Measurements from ENCODE around the gene TRA2B. TPM values are rescaled to one million over a fixed set of nuclear protein-coding genes. Genes with fewer than 3 reads are reported as not detected.

TRA2B gene
- total RNA-seq, 4 donors from 2014 or later = 134 to 216 (median 201) TPM

DNA sequence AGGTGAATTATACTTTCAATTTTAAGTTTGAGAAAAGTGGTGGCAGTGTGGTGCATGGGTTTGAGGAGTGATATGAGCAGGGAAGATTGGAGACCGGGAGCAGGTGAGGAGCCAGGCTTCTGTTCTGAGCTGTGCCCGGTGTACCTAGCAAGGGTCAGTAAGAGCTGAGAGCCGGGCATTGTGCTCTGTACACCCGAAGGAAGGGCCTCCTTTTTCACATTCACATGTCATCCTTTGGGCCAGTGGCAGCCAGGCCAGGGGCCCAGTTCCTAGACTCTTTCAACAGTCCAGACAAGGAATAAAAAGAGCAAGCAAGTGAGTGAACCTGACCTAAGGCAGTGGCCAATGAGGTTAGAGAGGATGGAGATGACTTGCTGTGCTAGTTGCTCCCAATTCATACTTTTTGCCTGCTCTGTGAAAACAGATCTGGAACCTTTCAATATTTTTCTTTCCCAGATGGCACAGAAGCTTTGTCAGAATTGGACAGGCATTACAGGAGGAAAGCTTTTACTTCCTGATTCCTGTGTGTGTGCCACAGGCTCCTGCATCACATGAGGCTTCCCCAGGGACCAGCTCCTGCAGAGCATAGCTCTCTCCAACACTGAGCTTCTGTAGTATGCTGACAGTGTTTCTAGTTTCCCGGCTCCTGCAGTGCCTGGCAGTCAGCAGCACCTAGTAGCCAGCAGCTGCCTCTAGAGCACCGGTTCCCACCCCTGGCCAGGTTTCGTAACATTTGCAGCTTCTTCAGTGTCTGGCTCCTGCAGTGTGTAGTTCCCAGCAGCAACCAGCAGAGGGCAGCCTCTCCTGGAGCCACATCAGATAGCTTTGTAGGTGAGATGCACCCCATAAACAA, 5.3 kb upstream of the TRA2B start:
- peaks cover 0 to 4% of the 10 kb centered on the region in 2 donors for H3K27me3 ChIP-seq
- peak overlapping the region in 1 of 4 donors; percentile 3 for H3K4me3 ChIP-seq
- peak; percentile 77 to 90 for DNase-seq (ENCODE audit: low spot score in 2 of 2)
- H3K36me3 ChIP-seq = no peaks in the 10 kb centered on the region
- TF ChIP-seq POLR2A (IDR thresholded peaks at IDR 0.05) (no peak), EP300 (IDR thresholded peaks at IDR 0.05) (peak in 1 of 2 donors; percentile 18)
- TF ChIP-seq, protein P1, sequence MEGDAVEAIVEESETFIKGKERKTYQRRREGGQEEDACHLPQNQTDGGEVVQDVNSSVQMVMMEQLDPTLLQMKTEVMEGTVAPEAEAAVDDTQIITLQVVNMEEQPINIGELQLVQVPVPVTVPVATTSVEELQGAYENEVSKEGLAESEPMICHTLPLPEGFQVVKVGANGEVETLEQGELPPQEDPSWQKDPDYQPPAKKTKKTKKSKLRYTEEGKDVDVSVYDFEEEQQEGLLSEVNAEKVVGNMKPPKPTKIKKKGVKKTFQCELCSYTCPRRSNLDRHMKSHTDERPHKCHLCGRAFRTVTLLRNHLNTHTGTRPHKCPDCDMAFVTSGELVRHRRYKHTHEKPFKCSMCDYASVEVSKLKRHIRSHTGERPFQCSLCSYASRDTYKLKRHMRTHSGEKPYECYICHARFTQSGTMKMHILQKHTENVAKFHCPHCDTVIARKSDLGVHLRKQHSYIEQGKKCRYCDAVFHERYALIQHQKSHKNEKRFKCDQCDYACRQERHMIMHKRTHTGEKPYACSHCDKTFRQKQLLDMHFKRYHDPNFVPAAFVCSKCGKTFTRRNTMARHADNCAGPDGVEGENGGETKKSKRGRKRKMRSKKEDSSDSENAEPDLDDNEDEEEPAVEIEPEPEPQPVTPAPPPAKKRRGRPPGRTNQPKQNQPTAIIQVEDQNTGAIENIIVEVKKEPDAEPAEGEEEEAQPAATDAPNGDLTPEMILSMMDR (IDR thresholded peaks at IDR 0.05) = peak; percentile 89 to 100 (median 98)
- H3K4me1 ChIP-seq = peaks cover 0 to 11% (median 0%) of the 10 kb centered on the region in 4 donors
- H3K9me3 ChIP-seq = no peaks in the 10 kb centered on the region
- 49 to 50% methylated on average over 7 of the region's 7 CpGs for WGBS, 2 donors
- H3K27ac ChIP-seq = peak overlapping the region in 2 of 4 donors; percentile 32 to 47

- Histone ChIP-seq H3K27ac (no peak overlapping the region), H3K27me3 (peaks cover 0 to 4% of the 10 kb centered on the region in 2 donors), H3K36me3 (no peaks in the 10 kb centered on the region), H3K4me3 (no peak overlapping the region), H3K4me1 (peaks cover 0 to 11% (median 0%) of the 10 kb centered on the region in 4 donors), H3K9me3 (no peaks in the 10 kb centered on the region)
- TF ChIP-seq, protein P1 (IDR thresholded peaks at IDR 0.05) = no peak
- TF ChIP-seq EP300 (IDR thresholded peaks at IDR 0.05) (no peak), POLR2A (IDR thresholded peaks at IDR 0.05) (no peak)
- 95 to 97% methylated on average over 3 of the region's 3 CpGs for WGBS, 2 donors
- no peak for DNase-seq (ENCODE audit: low spot score in 2 of 2)
Observed at GRCh38 chr3:185942396-185942795, 4.6 kb upstream of the TRA2B start.

GRCh38 chr3:185940951-185941350, 3.1 kb upstream of the TRA2B start:
- 74 to 77% methylated on average over 1 of the region's 1 CpG for WGBS, 2 donors

DNA sequence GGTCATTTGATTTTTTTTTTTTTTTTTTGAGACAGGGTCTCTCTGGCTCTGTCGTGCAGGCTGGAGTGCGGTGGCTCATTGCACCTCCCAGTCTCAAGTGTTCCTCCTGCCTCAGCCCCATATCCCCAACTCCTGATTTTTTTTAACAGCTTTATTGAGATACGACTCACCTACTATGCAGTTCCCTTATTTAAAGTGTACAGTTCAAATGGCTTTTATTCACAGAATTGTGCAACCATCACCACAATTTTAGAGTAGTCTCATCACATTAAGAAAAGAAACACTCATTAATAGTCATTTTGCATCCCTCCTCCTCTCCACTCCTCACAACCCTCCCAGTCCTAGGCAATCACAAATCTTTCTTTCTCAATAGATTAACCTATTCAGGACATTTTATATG, 1.9 kb upstream of the TRA2B start:
- WGBS, 2 donors = 82 to 85% methylated on average over 3 of the region's 3 CpGs
- Histone ChIP-seq H3K27me3 (no peaks in the 10 kb centered on the region), H3K4me1 (peaks cover 0 to 19% (median 4%) of the 10 kb centered on the region in 4 donors)

More at GRCh38 chr3:185940951-185941350, 3.1 kb upstream of the TRA2B start:
- peaks cover 0 to 11% (median 0%) of the 10 kb centered on the region in 4 donors for H3K4me1 ChIP-seq
- TF ChIP-seq EP300 (IDR thresholded peaks at IDR 0.05) = no peak
- TF ChIP-seq, protein P1 (IDR thresholded peaks at IDR 0.05) = no peak
- TF ChIP-seq POLR2A (IDR thresholded peaks at IDR 0.05) = no peak
- no peaks in the 10 kb centered on the region for H3K27me3 ChIP-seq
- DNase-seq (ENCODE audit: low spot score in 2 of 2) = no peak
- H3K36me3 ChIP-seq = no peaks in the 10 kb centered on the region
- no peak overlapping the region for H3K27ac ChIP-seq
- no peak overlapping the region for H3K4me3 ChIP-seq
- H3K9me3 ChIP-seq = no peaks in the 10 kb centered on the region

More for the DNA sequence above, 1.9 kb upstream of the TRA2B start:
- Histone ChIP-seq H3K4me3 (no peak overlapping the region), H3K9me3 (no peaks in the 10 kb centered on the region), H3K27ac (no peak overlapping the region), H3K36me3 (no peaks in the 10 kb centered on the region)
- TF ChIP-seq POLR2A (IDR thresholded peaks at IDR 0.05) = no peak
- TF ChIP-seq, protein P1 (IDR thresholded peaks at IDR 0.05) = no peak
- DNase-seq (ENCODE audit: low spot score in 2 of 2) = no peak
